NCI-H1436 (cell line): Measurements from ENCODE around the gene SLC47A1.
"Not testable (repeated sequence)": the region's sequence is repeated elsewhere in the genome, so short reads cannot be mapped to it uniquely, and the experiment has no call there.

Source experiments
- DNase-seq: peaks from one replicate; lab custom pipeline; 2025; lab: John Stamatoyannopoulos, UW

Gene SLC47A1

GRCh38 chr17:19520641-19521040 is 13.0 kb upstream of the SLC47A1 start:
- DNase-seq = no peak

GRCh38 chr17:19523690-19524089 is 10.0 kb upstream of the SLC47A1 start:
- no peak for DNase-seq

GRCh38 chr17:19526950-19527349 is 6.7 kb upstream of the SLC47A1 start:
- DNase-seq = not testable (repeated sequence)

- DNase-seq = no peak
These were observed 1.7 kb upstream of the SLC47A1 start for GRCh38 chr17:19531780-19532501.

- DNase-seq = no peak
These were observed 477 bp upstream of the SLC47A1 start for GRCh38 chr17:19533036-19533717.

- no peak for DNase-seq
These were observed 1.0 kb downstream of the SLC47A1 start for GRCh38 chr17:19534562-19535149.

GRCh38 chr17:19537111-19537510 is 3.5 kb downstream of the SLC47A1 start:
- DNase-seq = no peak

- peak; percentile 23 for DNase-seq
These were observed 4.7 kb downstream of the SLC47A1 start for GRCh38 chr17:19538095-19539039.

GRCh38 chr17:19539040-19539399 is 5.4 kb downstream of the SLC47A1 start:
- DNase-seq = no peak

- no peak for DNase-seq
These were observed 6.2 kb downstream of the SLC47A1 start for GRCh38 chr17:19539841-19540311.

- DNase-seq = no peak
These were observed 7.2 kb downstream of the SLC47A1 start for GRCh38 chr17:19540706-19541370.

- DNase-seq = no peak
These were observed 7.8 kb downstream of the SLC47A1 start for GRCh38 chr17:19541445-19541844.

GRCh38 chr17:19542247-19542646 is 8.6 kb downstream of the SLC47A1 start:
- no peak for DNase-seq

- no peak for DNase-seq
These were observed 10.7 kb downstream of the SLC47A1 start for GRCh38 chr17:19544366-19544765.

- DNase-seq = peak; percentile 29
These were observed 12.8 kb downstream of the SLC47A1 start for GRCh38 chr17:19546289-19547065.

GRCh38 chr17:19549746-19550623 is 16.3 kb downstream of the SLC47A1 start:
- no peak for DNase-seq

GRCh38 chr17:19551165-19551564 is 17.5 kb downstream of the SLC47A1 start:
- DNase-seq = no peak

- no peak for DNase-seq
These were observed 18.0 kb downstream of the SLC47A1 start for GRCh38 chr17:19551591-19552148.

GRCh38 chr17:19553036-19553435 is 19.4 kb downstream of the SLC47A1 start:
- no peak for DNase-seq
